ENCODE results near the gene TIGIT.

GRCh38 chr3:114252954-114253353, 40.9 kb upstream of the TIGIT start:
- TF ChIP-seq POLR2A (IDR thresholded peaks at IDR 0.05) (no peak), CTCF (IDR thresholded peaks at IDR 0.05) (no peak)
